GM12801 (cell line): ENCODE results near the gene FHAD1.

Experiments used
- TF ChIP-seq, protein P1 (sequence below): IDR thresholded peaks from one replicate; pipeline ENCODE4 v1.5.1; 2011; ENCODE audit warnings: control low read depth; ENCODE audit not compliant: insufficient read length; ENCODE audit errors: extremely low read depth

FHAD1 gene

DNA sequence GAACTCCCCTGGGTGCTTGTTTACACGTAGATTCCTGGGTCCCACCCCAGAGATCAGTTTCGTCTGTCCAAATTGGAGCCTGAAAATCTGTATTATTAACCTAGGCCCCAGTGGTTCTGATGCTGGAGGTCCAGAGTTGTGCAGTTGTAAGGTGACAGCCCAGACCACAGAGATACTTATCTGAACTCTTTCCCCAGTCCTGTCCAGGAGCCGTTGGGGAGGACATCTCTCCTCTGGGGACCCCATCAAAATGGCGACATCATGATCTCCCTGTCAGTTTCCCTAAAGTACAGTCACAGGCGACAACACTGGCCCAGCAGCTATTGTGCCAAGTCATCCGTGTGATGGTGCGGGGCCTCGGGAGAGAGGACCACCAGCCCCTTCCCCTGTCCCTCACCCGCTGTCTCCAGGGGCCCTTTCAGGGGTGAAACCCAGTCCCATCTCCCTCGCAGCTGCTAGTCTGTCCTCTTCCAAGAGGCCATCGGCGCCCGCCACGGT, 161.9 kb downstream of the FHAD1 start:
- TF ChIP-seq, protein P1, sequence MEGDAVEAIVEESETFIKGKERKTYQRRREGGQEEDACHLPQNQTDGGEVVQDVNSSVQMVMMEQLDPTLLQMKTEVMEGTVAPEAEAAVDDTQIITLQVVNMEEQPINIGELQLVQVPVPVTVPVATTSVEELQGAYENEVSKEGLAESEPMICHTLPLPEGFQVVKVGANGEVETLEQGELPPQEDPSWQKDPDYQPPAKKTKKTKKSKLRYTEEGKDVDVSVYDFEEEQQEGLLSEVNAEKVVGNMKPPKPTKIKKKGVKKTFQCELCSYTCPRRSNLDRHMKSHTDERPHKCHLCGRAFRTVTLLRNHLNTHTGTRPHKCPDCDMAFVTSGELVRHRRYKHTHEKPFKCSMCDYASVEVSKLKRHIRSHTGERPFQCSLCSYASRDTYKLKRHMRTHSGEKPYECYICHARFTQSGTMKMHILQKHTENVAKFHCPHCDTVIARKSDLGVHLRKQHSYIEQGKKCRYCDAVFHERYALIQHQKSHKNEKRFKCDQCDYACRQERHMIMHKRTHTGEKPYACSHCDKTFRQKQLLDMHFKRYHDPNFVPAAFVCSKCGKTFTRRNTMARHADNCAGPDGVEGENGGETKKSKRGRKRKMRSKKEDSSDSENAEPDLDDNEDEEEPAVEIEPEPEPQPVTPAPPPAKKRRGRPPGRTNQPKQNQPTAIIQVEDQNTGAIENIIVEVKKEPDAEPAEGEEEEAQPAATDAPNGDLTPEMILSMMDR, result no peak

DNA sequence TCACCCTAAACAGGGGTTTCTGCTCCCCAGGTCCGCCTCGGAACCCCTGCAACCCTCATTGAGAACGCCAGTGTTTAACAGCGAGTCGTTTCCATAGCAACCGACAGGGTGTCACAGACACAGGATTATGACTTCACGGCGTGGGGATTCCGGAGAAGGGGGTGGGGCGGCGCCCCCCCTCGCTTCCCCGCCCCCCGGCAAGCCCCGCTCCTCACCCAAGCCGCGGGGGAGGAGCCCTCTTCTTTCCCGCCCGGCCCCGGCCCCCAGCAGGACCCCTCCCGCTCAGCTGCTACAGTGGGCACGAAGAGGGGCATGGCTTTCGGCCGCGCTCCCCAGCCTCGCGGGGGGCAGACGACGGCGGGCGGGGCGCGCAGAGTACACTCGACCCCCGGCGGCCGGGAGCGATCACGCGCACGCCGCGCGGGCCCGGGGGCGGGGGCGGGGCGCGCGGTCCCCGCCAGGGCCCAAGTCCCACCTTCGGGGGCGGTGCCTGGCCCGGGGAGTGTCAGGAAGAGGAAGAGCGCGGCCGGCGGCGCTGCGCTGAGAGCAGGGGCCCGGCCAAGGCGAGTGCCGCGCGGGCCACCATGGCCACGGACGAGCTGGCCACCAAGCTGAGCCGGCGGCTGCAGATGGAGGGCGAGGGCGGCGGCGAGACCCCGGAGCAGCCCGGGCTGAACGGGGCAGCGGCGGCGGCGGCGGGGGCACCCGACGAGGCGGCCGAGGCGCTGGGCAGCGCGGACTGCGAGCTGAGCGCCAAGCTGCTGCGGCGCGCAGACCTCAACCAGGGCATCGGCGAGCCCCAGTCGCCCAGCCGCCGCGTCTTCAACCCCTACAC, 162.6 kb downstream of the FHAD1 start, which contains the start of gene EFHD2:
Gene EFHD2, plus strand, starts transcription at position 501 of the 835 bp plus-strand sequence. Its CDS starts 84 bp downstream, at position 585.
- TF ChIP-seq, protein P1, result no peak

DNA sequence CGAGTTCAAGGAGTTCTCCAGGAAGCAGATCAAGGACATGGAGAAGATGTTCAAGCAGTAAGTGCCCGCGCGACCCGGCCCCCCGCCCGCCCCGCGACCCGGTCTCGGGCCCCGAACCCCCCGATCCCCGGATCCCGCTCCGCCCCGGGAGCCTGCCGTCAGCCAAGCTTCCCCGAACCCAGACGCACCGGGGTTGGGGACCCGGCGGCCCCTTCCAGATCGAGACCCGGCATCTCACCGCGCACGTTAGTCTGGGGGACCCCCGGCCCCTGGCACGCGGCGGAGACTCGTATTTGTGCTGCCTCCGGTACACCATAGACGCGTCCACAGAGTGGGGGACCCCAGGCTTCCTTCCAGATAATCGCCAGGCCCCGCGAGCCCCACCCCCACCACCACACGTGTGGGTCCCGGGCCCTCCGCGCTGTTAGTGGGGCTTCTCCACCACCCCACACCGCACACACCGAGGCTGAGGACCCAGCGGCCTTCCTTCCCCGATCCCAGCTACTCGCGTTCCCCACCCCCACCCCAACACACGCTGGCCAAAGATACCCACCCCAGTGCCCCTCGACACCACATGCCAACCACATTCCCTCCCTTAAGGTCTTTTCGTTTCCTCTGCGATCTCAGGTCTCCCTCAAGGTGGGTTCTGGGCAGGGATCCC, 163.3 kb downstream of the FHAD1 start:
- TF ChIP-seq, protein P1, result no peak

DNA sequence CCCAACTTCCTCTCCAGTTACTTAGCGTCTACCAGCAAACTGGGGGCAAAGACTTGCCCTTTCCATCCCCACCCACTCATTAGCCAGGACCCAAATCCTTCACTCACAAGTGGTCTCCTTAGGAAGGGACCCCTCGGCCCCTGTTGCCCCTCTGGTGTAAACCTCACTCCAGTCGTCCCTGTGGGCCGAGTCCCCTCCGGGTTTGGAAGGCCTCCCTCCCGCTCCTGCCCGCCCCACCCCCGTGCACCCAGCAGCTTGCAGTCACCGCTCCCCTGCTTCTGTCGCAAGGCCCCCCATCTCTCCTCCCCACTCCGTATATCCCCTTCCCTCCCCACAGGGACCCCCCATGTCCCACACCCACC, 163.8 kb downstream of the FHAD1 start:
- TF ChIP-seq, protein P1, result no peak

DNA sequence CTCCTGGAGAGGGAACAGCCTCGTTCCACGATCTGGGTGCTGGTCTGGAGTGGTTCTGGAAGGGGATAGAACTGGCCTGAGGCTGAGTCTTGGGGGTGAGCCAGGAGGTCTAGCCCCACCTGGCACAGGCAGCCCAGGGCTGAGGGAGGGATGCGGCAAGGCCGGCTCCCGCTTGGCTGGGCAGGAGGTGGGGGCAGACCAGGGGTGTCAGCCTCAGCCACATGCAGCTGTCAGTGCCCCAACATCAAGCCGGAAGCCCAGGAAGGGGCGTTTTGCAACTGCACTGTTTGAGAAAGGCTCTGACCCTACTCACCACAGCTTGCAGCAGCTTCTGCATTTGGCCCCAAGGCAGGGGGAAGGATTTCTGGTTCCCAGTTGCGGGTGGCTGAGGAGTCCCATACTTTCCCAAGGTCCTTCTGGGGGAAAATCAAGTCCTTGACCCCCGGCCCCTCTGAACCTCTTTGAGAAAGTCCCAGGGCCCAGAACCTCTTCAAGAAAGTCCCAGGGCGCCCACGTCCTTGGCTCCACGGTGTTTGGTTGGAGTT, 164.6 kb downstream of the FHAD1 start:
- TF ChIP-seq, protein P1, result no peak

DNA sequence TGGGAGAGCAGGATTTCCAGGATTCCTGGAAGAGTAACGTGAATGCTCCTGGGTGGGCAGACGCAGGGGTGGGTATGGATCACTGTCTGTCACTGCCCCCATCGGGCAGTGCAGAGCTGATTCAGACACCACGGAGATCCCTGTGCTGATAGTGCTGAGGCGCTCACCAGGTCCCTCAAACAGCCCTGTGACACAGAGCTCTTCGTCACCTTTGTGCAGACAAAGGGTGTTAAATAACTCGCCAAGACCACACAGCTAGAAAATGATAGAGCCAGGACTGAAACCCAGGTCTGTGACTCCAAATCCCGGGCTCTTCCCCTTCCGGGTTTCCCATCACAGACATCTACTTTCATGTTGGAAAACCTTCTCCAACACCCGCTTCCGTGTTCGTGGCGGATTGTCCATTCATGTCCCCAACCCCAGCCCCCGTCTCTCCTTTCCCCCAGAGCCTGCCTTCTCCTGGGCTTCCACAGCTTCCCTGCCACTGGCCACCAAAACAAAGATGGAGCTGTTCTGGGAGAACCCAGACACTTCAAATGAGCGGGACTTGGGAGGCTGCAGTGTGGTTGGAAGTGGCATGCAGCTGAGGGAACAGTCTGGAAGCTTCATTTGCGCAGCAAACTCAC, 165.3 kb downstream of the FHAD1 start:
- TF ChIP-seq, protein P1, result no peak

DNA sequence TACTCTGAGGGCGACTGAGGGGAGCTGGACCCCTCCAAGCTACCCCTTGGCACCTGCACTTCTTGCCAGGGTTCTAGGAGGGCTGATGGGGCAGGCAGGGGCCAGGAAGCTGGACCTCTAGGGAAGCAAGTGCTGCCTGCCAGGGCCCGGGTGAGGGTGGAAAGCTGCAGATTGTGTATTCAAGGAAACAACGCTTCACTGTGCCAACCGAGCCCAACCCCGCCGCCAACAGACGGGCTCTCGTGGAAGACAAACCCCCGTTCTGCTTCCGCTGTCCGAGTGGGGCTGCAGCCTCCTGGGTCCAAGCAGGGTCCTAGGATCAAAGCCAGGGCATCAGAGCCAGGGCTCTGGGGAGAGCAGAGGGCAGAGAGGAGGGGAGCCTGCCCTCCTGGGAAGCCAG, 165.8 kb downstream of the FHAD1 start:
- TF ChIP-seq, protein P1, result no peak
